Measurements from ENCODE around the gene MOCS1. TPM values are rescaled to one million over a fixed set of nuclear protein-coding genes. Genes with fewer than 3 reads are reported as not detected.

Gene MOCS1
- total and polyA plus RNA-seq, 2 experiments from 2014 or later, result 17.2 to 28.1 TPM

- H3K79me2 ChIP-seq (replicated peaks; ENCODE audit: insufficient read depth), result no peaks in the 10 kb centered on the region
- no peak overlapping the region for H3K4me3 Mint-ChIP-seq
- H3K27ac Mint-ChIP-seq, result no peak overlapping the region
- TF ChIP-seq CTCF (conservative IDR thresholded peaks at IDR 0.05; ENCODE audit: low read depth in 2 of 2), result 0 out of 4 replicates have a peak, but pooled peaks of 1 of the 2 experiments have one; percentile 14
- TF ChIP-seq POLR2AphosphoS5 (IDR thresholded peaks at IDR 0.05; ENCODE audit: low read depth), result 0 out of 2 replicates have a peak, but pooled peaks have one; percentile 8
- TF ChIP-seq EZH2phosphoT487 (IDR thresholded peaks at IDR 0.05; ENCODE audit: unreplicated experiment), result no peak
- peaks cover 7% of the 10 kb centered on the region for H3K4me1 ChIP-seq (ENCODE audit: insufficient read depth)
- ATAC-seq (no peak), DNase-seq (ENCODE audit: low spot score) (no peak)
- H3K4me2 ChIP-seq, result no peak overlapping the region
- no peak overlapping the region for H2AFZ ChIP-seq
- peaks cover 8% of the 10 kb centered on the region; the same call in 1 of the 2 replicates for H3K9me2 ChIP-seq (ENCODE audit: insufficient read depth)
- H3F3A ChIP-seq (replicated peaks; ENCODE audit: low read depth), result no peaks in the 10 kb centered on the region
- peaks cover 10% of the 10 kb centered on the region for H3K4me1 Mint-ChIP-seq
- no peaks in the 10 kb centered on the region for H4K20me1 ChIP-seq (replicated peaks; ENCODE audit: insufficient read depth)
- no peak overlapping the region for H3K4me3 ChIP-seq
- peaks cover 15% of the 10 kb centered on the region for H3K27me3 Mint-ChIP-seq (ENCODE audit: insufficient read depth, low read depth, poor library complexity)
- H3K9me3 Mint-ChIP-seq, result no peaks in the 10 kb centered on the region
- H3K27ac ChIP-seq (ENCODE audit: low read depth), result no peak overlapping the region
- no peaks in the 10 kb centered on the region for H3K36me3 ChIP-seq (ENCODE audit: insufficient read depth)
- H3K27me3 ChIP-seq (ENCODE audit: insufficient read depth), result no peaks in the 10 kb centered on the region
- peaks cover 32% of the 10 kb centered on the region for H3K36me3 Mint-ChIP-seq (ENCODE audit: low read depth)
Observed at GRCh38 chr6:39902786-39903465, 31.3 kb downstream of the MOCS1 start.

- no peak overlapping the region for H2AFZ ChIP-seq
- Mint-ChIP-seq H3K9me3 (no peaks in the 10 kb centered on the region), H3K36me3 (ENCODE audit: low read depth) (peaks cover 29% of the 10 kb centered on the region), H3K4me3 (no peak overlapping the region), H3K27me3 (ENCODE audit: insufficient read depth, low read depth, poor library complexity) (peaks cover 15% of the 10 kb centered on the region), H3K4me1 (peaks cover 18% of the 10 kb centered on the region), H3K27ac (no peak overlapping the region)
- H3K79me2 ChIP-seq (replicated peaks; ENCODE audit: insufficient read depth), result no peaks in the 10 kb centered on the region
- no peak overlapping the region for H3K27ac ChIP-seq (ENCODE audit: low read depth)
- H3K9me2 ChIP-seq (ENCODE audit: insufficient read depth), result peaks cover 13% of the 10 kb centered on the region; the same call in 1 of the 2 replicates
- no peaks in the 10 kb centered on the region for H3F3A ChIP-seq (replicated peaks; ENCODE audit: low read depth)
- ATAC-seq (no peak), DNase-seq (ENCODE audit: low spot score) (no peak)
- no peaks in the 10 kb centered on the region for H3K36me3 ChIP-seq (ENCODE audit: insufficient read depth)
- no peaks in the 10 kb centered on the region for H4K20me1 ChIP-seq (replicated peaks; ENCODE audit: insufficient read depth)
- peaks cover 15% of the 10 kb centered on the region for H3K4me1 ChIP-seq (ENCODE audit: insufficient read depth)
- H3K4me2 ChIP-seq, result no peak overlapping the region
- no peaks in the 10 kb centered on the region for H3K27me3 ChIP-seq (ENCODE audit: insufficient read depth)
- no peak overlapping the region for H3K4me3 ChIP-seq
- no peak for TF ChIP-seq CTCF (conservative IDR thresholded peaks at IDR 0.05; ENCODE audit: low read depth in 2 of 2)
- TF ChIP-seq JUNB (IDR thresholded peaks at IDR 0.05; ENCODE audit: unreplicated experiment), result no peak
- TF ChIP-seq CREB1 (CRISPR knock-in tag; IDR thresholded peaks at IDR 0.05; ENCODE audit: low read depth), result no peak
- TF ChIP-seq EZH2 (IDR thresholded peaks at IDR 0.05; ENCODE audit: low read depth, unreplicated experiment), result no peak
- no peak for TF ChIP-seq ZNF462 (CRISPR knock-in tag; IDR thresholded peaks at IDR 0.05)
- TF ChIP-seq ZNF331 (CRISPR knock-in tag; IDR thresholded peaks at IDR 0.05; ENCODE audit: low read depth), result no peak
- no peak for TF ChIP-seq ETS1 (IDR thresholded peaks at IDR 0.05)
- TF ChIP-seq EZH2phosphoT487 (IDR thresholded peaks at IDR 0.05; ENCODE audit: unreplicated experiment), result no peak
Observed at GRCh38 chr6:39902136-39902535, 32.1 kb downstream of the MOCS1 start.
